K562 (cell line): Measurements from ENCODE around the gene KCNB1. TPM values are rescaled to one million over a fixed set of nuclear protein-coding genes. Genes with fewer than 3 reads are reported as not detected.

ENCODE experiments used
- ATAC-seq: fragments of 200-7000 bp; cut with Tn5 transposase; 3 replicates; pipeline ENCODE4 v1.9.1; 2020; ENCODE audit warnings: moderate library complexity
- BruUV-seq: library from RNA; stranded (reverse); fragments of 400-500 nt; replicated peaks from 2 replicates; lab custom pipeline; 2021; lab: Mats Ljungman, UMichigan
- CTCF ChIA-PET: fragments of 300-600 bp; formaldehyde crosslinking; extraction: SDS; loops from one replicate; lab custom pipeline; 2021; ENCODE audit warnings: low intra/inter-chr PET ratio; lab: Yijun Ruan, JAX
- POLR2A ChIA-PET: fragments of 300-600, 350-650 bp; sonication (Branson Sonifier 250); formaldehyde crosslinking; extraction: SDS; loops from one replicate; lab custom pipeline; 2021; ENCODE audit warnings: antibody characterized with exemption, inconsistent platforms; lab: Yijun Ruan, JAX
- DNase-seq, 4 experiments: peaks; one replicate each; pipeline versions ENCODE4 v3.0.0 to v3.0.0-alpha.2; 2011 to 2018; ENCODE audit warnings: low spot score in 3 of 4, mixed read lengths in 3 of 4; ENCODE audit errors: extremely low read depth in 1 of 4
- FAIRE-seq: peaks from 2 replicates; lab custom pipeline; 2011; peaks lifted over from hg19 to GRCh38; lab: Jason Lieb, UNC
- H2AFZ ChIP-seq: 2 replicates; pipeline ENCODE4 v1.6.0; 2011; ENCODE audit warnings: low read depth, low read length, control low read depth, inconsistent platforms
- H3K27ac ChIP-seq: fragments of 200-600 bp; 3 replicates; pipeline ENCODE4 v1.8.0; 2011; ENCODE audit warnings: low read depth, mild to moderate bottlenecking, control low read depth, inconsistent platforms, low read length, moderate library complexity, mixed read lengths; ENCODE audit errors: extremely low read depth
- H3K27me3 ChIP-seq, 2 experiments: fragments of 300-600 bp in 1 of 2; 2 replicates in 1 of 2; 3 replicates in 1 of 2; pipeline versions ENCODE4 v1.6.0 to v1.8.0; 2011; ENCODE audit warnings: inconsistent platforms in 2 of 2, low read length in 2 of 2, mild to moderate bottlenecking in 1 of 2, mixed read lengths in 1 of 2, moderate library complexity in 1 of 2; ENCODE audit not compliant: control insufficient read depth in 2 of 2, insufficient read depth in 2 of 2
- H3K36me3 ChIP-seq: fragments of 300-600 bp; 3 replicates; pipeline ENCODE4 v1.8.0; 2011; ENCODE audit warnings: mild to moderate bottlenecking, low read length, inconsistent platforms; ENCODE audit not compliant: control insufficient read depth, insufficient read depth
- H3K4me1 ChIP-seq, 2 experiments: fragments of 200-600 bp in 1 of 2; replicated peaks in 1 of 2; 2 replicates in 1 of 2; 3 replicates in 1 of 2; pipeline versions ENCODE4 v1.5.1 to v1.8.0; 2011; ENCODE audit warnings: inconsistent platforms in 2 of 2, low read length in 2 of 2, mild to moderate bottlenecking in 1 of 2, mixed read lengths in 1 of 2, moderate library complexity in 1 of 2; ENCODE audit not compliant: control insufficient read depth in 2 of 2, insufficient read depth in 2 of 2
- H3K4me2 ChIP-seq: 2 replicates; pipeline ENCODE4 v1.6.1; 2011; ENCODE audit warnings: low read length, control low read depth, inconsistent platforms, mixed read lengths; ENCODE audit not compliant: insufficient read depth
- H3K4me3 ChIP-seq: fragments of 200-600 bp; sonication (generic), shearing (Covaris generic); 2 replicates; pipeline ENCODE4 v1.5.1; 2016; ENCODE audit warnings: control low read depth, inconsistent platforms
- H3K79me2 ChIP-seq: fragments of 200-600 bp; 3 replicates; pipeline ENCODE4 v1.8.0; 2011; ENCODE audit warnings: low read length, inconsistent platforms; ENCODE audit not compliant: control insufficient read depth, insufficient read depth
- H3K9ac ChIP-seq, 2 experiments: 2 replicates each; pipeline versions ENCODE4 v1.6.0 to v1.6.1; 2011; ENCODE audit warnings: low read depth in 2 of 2, low read length in 2 of 2, control low read depth in 1 of 2, inconsistent platforms in 1 of 2, mild to moderate bottlenecking in 1 of 2, mixed read lengths in 1 of 2; ENCODE audit not compliant: insufficient read depth in 1 of 2
- H3K9me1 ChIP-seq: one replicate; pipeline ENCODE4 v1.6.0; 2011; ENCODE audit warnings: inconsistent platforms, mild to moderate bottlenecking, low read length, moderate library complexity; ENCODE audit not compliant: control insufficient read depth, insufficient read depth
- H3K9me3 ChIP-seq: replicated peaks from 2 replicates; pipeline ENCODE4 v1.5.1; 2011; ENCODE audit warnings: low read depth, low read length, inconsistent platforms; ENCODE audit not compliant: control insufficient read depth, insufficient read depth
- H4K20me1 ChIP-seq: replicated peaks from 2 replicates; pipeline ENCODE4 v1.6.1; 2011; ENCODE audit warnings: low read length, inconsistent platforms, mixed read lengths; ENCODE audit not compliant: control insufficient read depth, insufficient read depth
- PCBP2 ChIP-seq: fragments of 200-400 bp; formaldehyde crosslinking; IDR thresholded peaks from 2 replicates; pipeline ENCODE4 v1.6.1; 2018; ENCODE audit warnings: low read length, low read depth, mild to moderate bottlenecking, moderate library complexity; ENCODE audit not compliant: poor library complexity, severe bottlenecking
- ZFP1 ChIP-seq: fragments of 450-650 bp; formaldehyde crosslinking; IDR thresholded peaks from 2 replicates; pipeline ENCODE4 v1.4.0; 2020; ENCODE audit warnings: mild to moderate bottlenecking, mixed read lengths
- ZNF780A ChIP-seq: fragments of 250-450 bp; sonication (Bioruptor Pico); IDR thresholded peaks from 2 replicates; pipeline ENCODE4 v1.5.0; 2021; ENCODE audit warnings: mild to moderate bottlenecking
- WGBS: fragments of 100-300 bp; shearing (Covaris generic); methylation state at CpG from one replicate; pipeline ENCODE4 v1.1.6; 2016; ENCODE audit warnings: low coverage, mixed read lengths; ENCODE audit not compliant: insufficient coverage; ENCODE audit errors: missing lambda C conversion rate; 5-methylcytosine and 5-hydroxymethylcytosine counted together
- in situ Hi-C: fragments of 300-500 bp; cut with MboI; formaldehyde crosslinking; loops from 4 replicates; pipeline ENCODE4 v1.15.0; 2018; ENCODE audit warnings: inconsistent platforms, mixed read lengths
- intact Hi-C: fragments of 100-400 bp; cut with micrococcal nuclease; formaldehyde crosslinking; loops from 2 replicates; pipeline ENCODE4 v1.14.2; 2022
- polyA plus RNA-seq, 8 experiments: library from polyadenylated mRNA; depleted of rRNA in 4 of 8; stranded (reverse) in 5 of 8; unstranded in 3 of 8; fragments of >200 nt; fragmentation: Nextera tagmentation in 2 of 8; fragmentation: Illumina TruSeq in 1 of 8; extraction: Ambion mirVana in 2 of 8; extraction: Trizol in 1 of 8; gene quantifications; 2 replicates each; pipeline versions ENCODE4 v1.2.1 to v1.2.3, GENCODE V29; 2011 to 2014; ENCODE audit warnings: inconsistent platforms in 1 of 8, missing spikeins in 1 of 8
- total RNA-seq, 7 experiments: library from RNA; depleted of rRNA in 6 of 7; stranded (reverse); fragments of >200 nt in 6 of 7; fragmentation: Illumina TruSeq in 2 of 7; extraction: Trizol in 2 of 7; gene quantifications; 2 replicates each; pipeline versions ENCODE4 v1.2.1 to v1.2.3, GENCODE V29; 2011 to 2021; ENCODE audit warnings: low replicate concordance in 1 of 7

The KCNB1 gene
- total and polyA plus RNA-seq, 9 of the 15 experiments (the other 6 are each of a cell fraction or from before 2014, with no cell fraction given), result 0.01 to 0.06 TPM; not detected in 7

DNA sequence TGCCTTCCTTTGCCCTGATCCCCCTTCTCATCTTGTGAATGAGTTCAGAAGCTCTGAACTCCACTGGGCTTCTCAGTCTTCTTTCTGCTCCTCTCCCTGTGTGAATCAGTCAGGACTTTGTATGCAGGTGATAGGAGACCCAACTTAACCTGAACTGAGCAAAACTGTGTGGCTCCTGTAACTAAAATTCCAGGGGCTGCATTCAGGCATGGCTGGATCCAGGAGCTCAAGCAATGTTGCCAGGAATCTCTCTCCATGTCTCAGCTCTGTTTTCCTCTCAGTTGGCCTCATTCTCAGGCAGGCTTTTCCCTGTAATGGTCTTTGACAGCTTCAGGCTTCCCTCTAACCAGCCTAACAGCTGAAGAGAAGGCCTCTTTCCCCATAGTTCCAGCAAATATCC lies 153.7 kb downstream of the KCNB1 start:
- Histone ChIP-seq H3K9me3 (no peaks in the 10 kb centered on the region), H3K9me1 (no peaks in the 10 kb centered on the region), H3K79me2 (no peaks in the 10 kb centered on the region), H3K4me3 (no peak overlapping the region), H2AFZ (no peak overlapping the region), H3K27ac (no peak overlapping the region), H3K4me1 (peaks cover 5 to 7% of the 10 kb centered on the region in 2 experiments; a peak in 4 of 5 replicates), H3K9ac (no peak overlapping the region), H4K20me1 (0 out of 2 replicates have a peak, but pooled peaks cover 4% of the 10 kb centered on the region), H3K36me3 (no peaks in the 10 kb centered on the region), H3K27me3 (peaks cover 33 to 56% of the 10 kb centered on the region in 2 experiments), H3K4me2 (no peak overlapping the region)
- in situ Hi-C loops, result loop anchor here (25.0 kb wide), 1 partner anchor 559 kb away; no protein-coding TSS in a partner anchor
- FAIRE-seq (no peak), DNase-seq (no peak), ATAC-seq (no peak)
- POLR2A ChIA-PET, result interaction anchor here (0.6 to 1.0 kb wide), 2 partner anchors 21 to 322 kb away, joined by 3 read pairs; no protein-coding TSS in a partner anchor
- CTCF ChIA-PET, result interaction anchor here (0.7 kb wide), 1 partner anchor 208 kb away, joined by 3 read pairs; no protein-coding TSS in a partner anchor
- no peak for TF ChIP-seq ZFP1 (CRISPR knock-in tag)
- intact Hi-C loops, result no loop called here
- no TSS peak for BruUV-seq

GRCh38 chr20:49326026-49326425 lies 156.4 kb downstream of the KCNB1 start:
- Histone ChIP-seq H3K4me2 (no peak overlapping the region), H3K4me3 (no peak overlapping the region), H3K9me3 (no peaks in the 10 kb centered on the region), H3K27me3 (peaks cover 27 to 40% of the 10 kb centered on the region in 2 experiments), H2AFZ (no peak overlapping the region), H4K20me1 (no peaks in the 10 kb centered on the region), H3K27ac (no peak overlapping the region), H3K9ac (no peak overlapping the region), H3K36me3 (no peaks in the 10 kb centered on the region), H3K4me1 (peaks cover 5 to 8% of the 10 kb centered on the region in 2 experiments; a peak in 4 of 5 replicates), H3K9me1 (no peaks in the 10 kb centered on the region), H3K79me2 (no peaks in the 10 kb centered on the region)
- under 1% methylated on average over 10 of the region's 10 CpGs for WGBS
- ChIA-PET CTCF (no interaction called here), POLR2A (interaction anchor here (0.6 kb wide), 1 partner anchor 14 kb away, joined by 5 read pairs; no protein-coding TSS in a partner anchor)
- no peak for ATAC-seq
- in situ Hi-C loops (loop anchor here (25.0 kb wide), 1 partner anchor 561 kb away; no protein-coding TSS in a partner anchor), intact Hi-C loops (no loop called here)
- no peak for FAIRE-seq
- no peak for DNase-seq
- BruUV-seq, result no TSS peak
- TF ChIP-seq ZNF780A (no peak), PCBP2 (no peak)
